ENCODE measurements around the gene CCER1.

The CCER1 gene

GRCh38 chr12:90921536-90921935, 33.4 kb downstream of the CCER1 start:
- Histone ChIP-seq H3K9ac (ENCODE audit: low read depth, low read length) (no peak overlapping the region), H3K4me1 (ENCODE audit: insufficient read depth, low read length) (0 out of 2 replicates have a peak, but pooled peaks cover 6% of the 10 kb centered on the region), H3K36me3 (ENCODE audit: insufficient read depth, low read length) (no peaks in the 10 kb centered on the region), H3K9me3 (ENCODE audit: control insufficient read depth, insufficient read depth, low read length) (no peaks in the 10 kb centered on the region)

GRCh38 chr12:90920222-90920621, 34.8 kb downstream of the CCER1 start:
- Histone ChIP-seq H3K9ac (ENCODE audit: low read depth, low read length) (no peak overlapping the region), H3K4me1 (ENCODE audit: insufficient read depth, low read length) (0 out of 2 replicates have a peak, but pooled peaks cover 6% of the 10 kb centered on the region), H3K36me3 (ENCODE audit: insufficient read depth, low read length) (no peaks in the 10 kb centered on the region), H3K9me3 (ENCODE audit: control insufficient read depth, insufficient read depth, low read length) (no peaks in the 10 kb centered on the region)

- 0 out of 2 replicates have a peak, but pooled peaks cover 6% of the 10 kb centered on the region for H3K4me1 ChIP-seq (ENCODE audit: insufficient read depth, low read length)
These were observed 37.5 kb downstream of the CCER1 start for GRCh38 chr12:90917431-90917830.

GRCh38 chr12:90916516-90916915, 38.5 kb downstream of the CCER1 start:
- H3K36me3 ChIP-seq (ENCODE audit: insufficient read depth, low read length), result no peaks in the 10 kb centered on the region
- no peak overlapping the region for H3K9ac ChIP-seq (ENCODE audit: low read depth, low read length)
- H3K4me1 ChIP-seq (ENCODE audit: insufficient read depth, low read length), result 0 out of 2 replicates have a peak, but pooled peaks cover 6% of the 10 kb centered on the region
- H3K9me3 ChIP-seq (ENCODE audit: control insufficient read depth, insufficient read depth, low read length), result no peaks in the 10 kb centered on the region

More at GRCh38 chr12:90917431-90917830, 37.5 kb downstream of the CCER1 start:
- Histone ChIP-seq H3K9ac (ENCODE audit: low read depth, low read length) (no peak overlapping the region), H3K9me3 (ENCODE audit: control insufficient read depth, insufficient read depth, low read length) (no peaks in the 10 kb centered on the region), H3K36me3 (ENCODE audit: insufficient read depth, low read length) (no peaks in the 10 kb centered on the region)

- Histone ChIP-seq H3K36me3 (ENCODE audit: insufficient read depth, low read length) (no peaks in the 10 kb centered on the region), H3K9ac (ENCODE audit: low read depth, low read length) (no peak overlapping the region), H3K4me1 (ENCODE audit: insufficient read depth, low read length) (0 out of 2 replicates have a peak, but pooled peaks cover 6% of the 10 kb centered on the region), H3K9me3 (ENCODE audit: control insufficient read depth, insufficient read depth, low read length) (no peaks in the 10 kb centered on the region)
These were observed 39.6 kb downstream of the CCER1 start for GRCh38 chr12:90915353-90915752.

GRCh38 chr12:90910958-90911357, 44.0 kb downstream of the CCER1 start:
- H3K9me3 ChIP-seq (ENCODE audit: control insufficient read depth, insufficient read depth, low read length), result no peaks in the 10 kb centered on the region
- no peak overlapping the region for H3K9ac ChIP-seq (ENCODE audit: low read depth, low read length)
- H3K36me3 ChIP-seq (ENCODE audit: insufficient read depth, low read length), result no peaks in the 10 kb centered on the region

GRCh38 chr12:90909069-90909770, 45.8 kb downstream of the CCER1 start:
- Histone ChIP-seq H3K4me1 (ENCODE audit: insufficient read depth, low read length) (no peaks in the 10 kb centered on the region), H3K9me3 (ENCODE audit: control insufficient read depth, insufficient read depth, low read length) (no peaks in the 10 kb centered on the region), H3K9ac (ENCODE audit: low read depth, low read length) (no peak overlapping the region), H3K36me3 (ENCODE audit: insufficient read depth, low read length) (no peaks in the 10 kb centered on the region)

More at GRCh38 chr12:90910958-90911357, 44.0 kb downstream of the CCER1 start:
- no peaks in the 10 kb centered on the region for H3K4me1 ChIP-seq (ENCODE audit: insufficient read depth, low read length)

- Histone ChIP-seq H3K36me3 (ENCODE audit: insufficient read depth, low read length) (no peaks in the 10 kb centered on the region), H3K4me1 (ENCODE audit: insufficient read depth, low read length) (no peaks in the 10 kb centered on the region), H3K9me3 (ENCODE audit: control insufficient read depth, insufficient read depth, low read length) (no peaks in the 10 kb centered on the region), H3K9ac (ENCODE audit: low read depth, low read length) (no peak overlapping the region)
These were observed 46.5 kb downstream of the CCER1 start for GRCh38 chr12:90908465-90908864.

- H3K9me3 ChIP-seq (ENCODE audit: control insufficient read depth, insufficient read depth, low read length), result no peaks in the 10 kb centered on the region
- no peaks in the 10 kb centered on the region for H3K36me3 ChIP-seq (ENCODE audit: insufficient read depth, low read length)
- no peak overlapping the region for H3K9ac ChIP-seq (ENCODE audit: low read depth, low read length)
- no peaks in the 10 kb centered on the region for H3K4me1 ChIP-seq (ENCODE audit: insufficient read depth, low read length)
These were observed 49.1 kb downstream of the CCER1 start for GRCh38 chr12:90905691-90906370.

- Histone ChIP-seq H3K9me3 (ENCODE audit: control insufficient read depth, insufficient read depth, low read length) (no peaks in the 10 kb centered on the region), H3K36me3 (ENCODE audit: insufficient read depth, low read length) (no peaks in the 10 kb centered on the region), H3K9ac (ENCODE audit: low read depth, low read length) (no peak overlapping the region)
These were observed 52.4 kb downstream of the CCER1 start for GRCh38 chr12:90902596-90902995.

More at GRCh38 chr12:90902596-90902995, 52.4 kb downstream of the CCER1 start:
- H3K4me1 ChIP-seq (ENCODE audit: insufficient read depth, low read length), result no peaks in the 10 kb centered on the region
